Activated CD8-positive, alpha-beta memory T cell treated with anti-CD3 and anti-CD28 coated beads, Interleukin-2, amount 50 U/mL, for 48 hours (primary cell): ENCODE data around the gene FOXJ1.

Experiments
- DNase-seq: peaks from one replicate; pipeline ENCODE4 v3.0.0-alpha.2; 2020

Gene FOXJ1

GRCh38 chr17:76159157-76159556 is 18.1 kb upstream of the FOXJ1 start:
- DNase-seq = no peak

GRCh38 chr17:76157759-76158158 is 16.7 kb upstream of the FOXJ1 start:
- no peak for DNase-seq

- DNase-seq = no peak
These were observed 15.6 kb upstream of the FOXJ1 start for GRCh38 chr17:76156662-76156991.

- DNase-seq = no peak
These were observed 15.1 kb upstream of the FOXJ1 start for GRCh38 chr17:76155988-76156661.

- no peak for DNase-seq
These were observed 14.1 kb upstream of the FOXJ1 start for GRCh38 chr17:76154936-76155845.

- DNase-seq = no peak
These were observed 13.2 kb upstream of the FOXJ1 start for GRCh38 chr17:76154292-76154691.

GRCh38 chr17:76153640-76154039 is 12.6 kb upstream of the FOXJ1 start:
- no peak for DNase-seq

- DNase-seq = no peak
These were observed 12.2 kb upstream of the FOXJ1 start for GRCh38 chr17:76153202-76153601.

- no peak for DNase-seq
These were observed 11.5 kb upstream of the FOXJ1 start for GRCh38 chr17:76152591-76152990.

GRCh38 chr17:76151896-76152454 is 10.9 kb upstream of the FOXJ1 start:
- no peak for DNase-seq

- DNase-seq = no peak
These were observed 9.9 kb upstream of the FOXJ1 start for GRCh38 chr17:76150712-76151622.

GRCh38 chr17:76149214-76149613 is 8.2 kb upstream of the FOXJ1 start:
- no peak for DNase-seq

GRCh38 chr17:76148015-76148326 is 6.9 kb upstream of the FOXJ1 start:
- no peak for DNase-seq

GRCh38 chr17:76147211-76148014 is 6.4 kb upstream of the FOXJ1 start:
- no peak for DNase-seq

- DNase-seq = no peak
These were observed 5.2 kb upstream of the FOXJ1 start for GRCh38 chr17:76146053-76146851.

GRCh38 chr17:76145231-76146052 is 4.4 kb upstream of the FOXJ1 start:
- DNase-seq = no peak

- DNase-seq = no peak
These were observed 1.6 kb upstream of the FOXJ1 start for GRCh38 chr17:76142585-76143041.

- DNase-seq = no peak
These were observed 1.1 kb upstream of the FOXJ1 start for GRCh38 chr17:76142039-76142584.

GRCh38 chr17:76140661-76141211 is 309 bp downstream of the FOXJ1 start:
- no peak for DNase-seq
